ENCODE measurements around the gene VWA8.

VWA8 gene

DNA sequence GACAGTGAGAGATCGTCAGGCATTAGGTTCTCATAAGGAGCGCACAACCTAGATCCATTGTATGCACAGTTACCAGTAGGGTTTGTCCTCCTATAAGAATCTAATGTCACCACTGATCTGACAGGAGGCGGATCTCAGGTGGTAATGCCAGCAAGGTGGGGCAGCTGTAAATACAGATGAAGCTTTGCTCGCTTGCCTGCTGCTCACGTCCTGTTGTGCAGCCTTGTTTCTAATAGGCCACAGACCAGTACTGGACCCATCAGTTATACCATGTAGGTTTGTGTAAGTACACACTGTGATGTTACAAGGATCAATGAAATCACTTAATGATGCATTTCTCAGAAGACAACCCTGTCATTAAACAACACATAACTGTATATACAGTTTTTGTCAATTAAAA lies 23.5 kb downstream of the VWA8 start:
- TF ChIP-seq CTCF (IDR thresholded peaks at IDR 0.05; ENCODE audit: control insufficient read depth, insufficient read depth, low read depth, low read length, missing control alignments) = no peak
- H3K4me3 ChIP-seq (ENCODE audit: control insufficient read depth, low read depth, low read length) = no peak overlapping the region
- DNase-seq (ENCODE audit: low read depth) = no peak

DNA sequence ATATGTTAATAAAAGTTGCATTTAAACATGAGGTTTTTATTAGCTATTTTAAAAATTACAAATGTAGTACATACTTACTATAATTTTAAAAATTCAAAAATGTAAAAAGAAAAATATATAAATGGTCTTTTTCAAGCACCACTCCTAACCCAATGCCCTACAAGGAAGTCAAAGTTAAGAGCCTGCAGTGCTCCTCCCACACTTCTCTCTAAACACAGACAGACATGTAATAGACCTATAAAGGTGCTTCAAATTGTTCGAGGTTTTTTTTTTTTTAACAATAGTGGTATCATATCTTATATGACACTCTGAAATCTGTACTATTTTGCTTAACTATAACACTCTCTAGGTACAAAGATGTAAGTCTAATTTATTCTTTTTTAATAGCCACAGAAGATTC lies 25.4 kb downstream of the VWA8 start:
- no peak overlapping the region for H3K4me3 ChIP-seq (ENCODE audit: control insufficient read depth, low read depth, low read length)
- no peak for DNase-seq (ENCODE audit: low read depth)
- TF ChIP-seq CTCF (IDR thresholded peaks at IDR 0.05; ENCODE audit: control insufficient read depth, insufficient read depth, low read depth, low read length, missing control alignments) = no peak

DNA sequence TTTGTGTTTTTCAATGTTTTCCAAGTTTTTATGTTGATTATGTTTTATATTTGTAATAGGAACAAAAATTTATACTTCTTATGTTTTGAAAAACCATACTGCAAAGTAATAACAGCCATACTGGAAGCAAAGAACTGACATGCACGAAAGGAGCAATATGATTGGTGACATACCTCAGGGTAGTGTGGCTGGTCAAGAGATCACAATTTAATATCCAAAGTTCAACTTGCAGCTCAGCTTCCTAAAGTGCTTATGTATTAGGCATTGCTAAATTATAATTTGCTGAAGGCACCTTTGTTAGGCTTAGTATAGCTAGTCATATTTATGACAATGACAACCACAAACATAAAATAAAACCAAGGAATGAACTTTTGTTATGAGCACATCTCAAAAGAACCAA lies 25.9 kb downstream of the VWA8 start:
- no peak for TF ChIP-seq CTCF (IDR thresholded peaks at IDR 0.05; ENCODE audit: control insufficient read depth, insufficient read depth, low read depth, low read length, missing control alignments)
- no peak for DNase-seq (ENCODE audit: low read depth)
- no peak overlapping the region for H3K4me3 ChIP-seq (ENCODE audit: control insufficient read depth, low read depth, low read length)

- DNase-seq (ENCODE audit: low read depth) = no peak
- H3K4me3 ChIP-seq (ENCODE audit: control insufficient read depth, low read depth, low read length) = no peak overlapping the region
These were observed 26.8 kb downstream of the VWA8 start for GRCh38 chr13:41934120-41934519.

GRCh38 chr13:41931337-41931736 lies 29.6 kb downstream of the VWA8 start:
- no peak overlapping the region for H3K4me3 ChIP-seq (ENCODE audit: control insufficient read depth, low read depth, low read length)
- no peak for TF ChIP-seq CTCF (IDR thresholded peaks at IDR 0.05; ENCODE audit: control insufficient read depth, insufficient read depth, low read depth, low read length, missing control alignments)
- DNase-seq (ENCODE audit: low read depth) = peak; percentile 3

More at GRCh38 chr13:41934120-41934519, 26.8 kb downstream of the VWA8 start:
- no peak for TF ChIP-seq CTCF (IDR thresholded peaks at IDR 0.05; ENCODE audit: control insufficient read depth, insufficient read depth, low read depth, low read length, missing control alignments)

DNA sequence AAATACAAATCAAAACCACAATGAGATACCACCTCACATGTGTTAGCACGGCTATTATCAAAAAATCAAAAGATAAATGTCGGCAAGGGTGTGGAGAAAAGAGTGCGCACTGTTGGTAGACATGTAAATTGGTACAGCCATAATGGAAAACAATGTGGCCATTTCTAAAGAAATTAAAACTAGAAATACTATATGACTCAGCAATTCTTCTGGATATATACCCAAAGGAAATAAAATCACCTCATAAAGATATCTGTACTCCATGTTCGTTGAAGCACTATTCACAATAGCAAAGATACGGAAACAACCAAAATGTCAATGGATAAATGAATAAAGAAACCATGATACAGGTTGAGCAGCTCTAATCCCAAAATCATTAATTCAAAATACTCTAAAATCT lies 30.8 kb downstream of the VWA8 start:
- no peak for TF ChIP-seq CTCF (IDR thresholded peaks at IDR 0.05; ENCODE audit: control insufficient read depth, insufficient read depth, low read depth, low read length, missing control alignments)
- H3K4me3 ChIP-seq (ENCODE audit: control insufficient read depth, low read depth, low read length) = no peak overlapping the region
- DNase-seq (ENCODE audit: low read depth) = no peak

- no peak overlapping the region for H3K4me3 ChIP-seq (ENCODE audit: control insufficient read depth, low read depth, low read length)
- DNase-seq (ENCODE audit: low read depth) = no peak
- TF ChIP-seq CTCF (IDR thresholded peaks at IDR 0.05; ENCODE audit: control insufficient read depth, insufficient read depth, low read depth, low read length, missing control alignments) = no peak
These were observed 32.6 kb downstream of the VWA8 start for GRCh38 chr13:41928323-41928722.
